HS-5 (cell line): ENCODE measurements around the gene ZNF507.
A peak's percentile ranks its signal among the peaks of the same experiment; 100 is the strongest.

Experiments used
- DNase-seq: peaks from one replicate; pipeline ENCODE4 v3.0.0-alpha.2; 2012; ENCODE audit warnings: low read depth

The ZNF507 gene

GRCh38 chr19:32345261-32346207, at the start of gene ZNF507:
Gene ZNF507 (plus strand): TSS chr19:32345610. CDS start chr19:32352831, 7,221 bp downstream.
- DNase-seq, result peak; percentile 25

GRCh38 chr19:32296694-32297093, 48.7 kb upstream of the ZNF507 start:
- no peak for DNase-seq

GRCh38 chr19:32302778-32303177, 42.6 kb upstream of the ZNF507 start:
- no peak for DNase-seq

- DNase-seq, result no peak
Measured at GRCh38 chr19:32303193-32303592, 42.2 kb upstream of the ZNF507 start.

GRCh38 chr19:32307591-32307990, 37.8 kb upstream of the ZNF507 start:
- DNase-seq, result no peak

- no peak for DNase-seq
Measured at GRCh38 chr19:32308431-32309077, 36.9 kb upstream of the ZNF507 start.

- no peak for DNase-seq
Measured at GRCh38 chr19:32309711-32310390, 35.6 kb upstream of the ZNF507 start.

GRCh38 chr19:32311371-32311770, 34.0 kb upstream of the ZNF507 start:
- DNase-seq, result no peak

- DNase-seq, result no peak
Measured at GRCh38 chr19:32313569-32314265, 31.7 kb upstream of the ZNF507 start.

GRCh38 chr19:32316034-32316433, 29.4 kb upstream of the ZNF507 start:
- DNase-seq, result no peak

- DNase-seq, result no peak
Measured at GRCh38 chr19:32317086-32317485, 28.3 kb upstream of the ZNF507 start.

GRCh38 chr19:32318884-32319520, 26.4 kb upstream of the ZNF507 start:
- DNase-seq, result no peak

GRCh38 chr19:32322541-32322940, 22.9 kb upstream of the ZNF507 start:
- no peak for DNase-seq

GRCh38 chr19:32324631-32325285, 20.7 kb upstream of the ZNF507 start:
- DNase-seq, result no peak

GRCh38 chr19:32330213-32330857, 15.1 kb upstream of the ZNF507 start:
- no peak for DNase-seq

GRCh38 chr19:32333227-32333626, 12.2 kb upstream of the ZNF507 start:
- no peak for DNase-seq

GRCh38 chr19:32336259-32337083, 8.9 kb upstream of the ZNF507 start:
- DNase-seq, result no peak

GRCh38 chr19:32337084-32337808, 8.2 kb upstream of the ZNF507 start:
- no peak for DNase-seq

GRCh38 chr19:32339423-32339822, 6.0 kb upstream of the ZNF507 start:
- DNase-seq, result no peak
